Endodermal cell (in vitro differentiated cells): Measurements from ENCODE around the gene RAB13. TPM values are rescaled to one million over a fixed set of nuclear protein-coding genes. Genes with fewer than 3 reads are reported as not detected.

Experiments used
- DNase-seq: peaks from one replicate; pipeline ENCODE4 v3.0.0-alpha.2; 2017
- H3K27ac ChIP-seq: 2 replicates; pipeline ENCODE4 v1.5.1; 2013; ENCODE audit warnings: mild to moderate bottlenecking, low read depth, low read length, moderate library complexity
- H3K27me3 ChIP-seq: 2 replicates; pipeline ENCODE4 v1.6.1; 2013; ENCODE audit warnings: mild to moderate bottlenecking, low read length, moderate library complexity; ENCODE audit not compliant: insufficient read depth, control insufficient read depth, poor library complexity, severe bottlenecking
- H3K36me3 ChIP-seq: 2 replicates; pipeline ENCODE4 v1.7.0; 2013; ENCODE audit warnings: mild to moderate bottlenecking, low read length, moderate library complexity; ENCODE audit not compliant: control insufficient read depth, insufficient read depth
- H3K4me1 ChIP-seq: one replicate; pipeline ENCODE4 v1.7.0; 2013; ENCODE audit warnings: low read length; ENCODE audit not compliant: control insufficient read depth, insufficient read depth
- H3K4me3 ChIP-seq: 2 replicates; pipeline ENCODE4 v1.5.1; 2013; ENCODE audit warnings: mild to moderate bottlenecking, low read length, moderate library complexity
- H3K9ac ChIP-seq: 2 replicates; pipeline ENCODE4 v1.6.1; 2013; ENCODE audit warnings: mild to moderate bottlenecking, low read length, moderate library complexity; ENCODE audit not compliant: poor library complexity, severe bottlenecking; ENCODE audit errors: extremely low read depth
- H3K9me3 ChIP-seq: 2 replicates; pipeline ENCODE4 v1.6.1; 2013; ENCODE audit warnings: mild to moderate bottlenecking, low read length, moderate library complexity; ENCODE audit not compliant: control insufficient read depth
- H3K27ac Mint-ChIP-seq: 2 replicates; pipeline ENCODE4 v1.8.0; 2020; ENCODE audit warnings: mixed read lengths
- H3K27me3 Mint-ChIP-seq: 2 replicates; pipeline ENCODE4 v1.8.0; 2021; ENCODE audit warnings: mild to moderate bottlenecking, mixed read lengths; ENCODE audit not compliant: insufficient read depth
- H3K36me3 Mint-ChIP-seq: 2 replicates; pipeline ENCODE4 v1.8.0; 2020; ENCODE audit warnings: low read depth, mixed read lengths
- H3K4me1 Mint-ChIP-seq: 2 replicates; pipeline ENCODE4 v1.8.0; 2020; ENCODE audit warnings: mixed read lengths
- H3K4me3 Mint-ChIP-seq: 2 replicates; pipeline ENCODE4 v1.8.0; 2020; ENCODE audit warnings: mild to moderate bottlenecking, moderate library complexity, mixed read lengths
- H3K9me3 Mint-ChIP-seq: 2 replicates; pipeline ENCODE4 v1.8.0; 2020; ENCODE audit warnings: mild to moderate bottlenecking, mixed read lengths
- CTCF ChIP-seq: fragments of 200-600 bp; sonication (generic); conservative IDR thresholded peaks from 2 replicates; pipeline ENCODE4 v1.5.0; 2021; ENCODE audit warnings: antibody characterized with exemption, mild to moderate bottlenecking
- WGBS, 2 experiments: methylation state at CpG; one replicate each; pipeline versions ENCODE4 v1.1.5 to v1.1.7; 2013; ENCODE audit warnings: missing lambda C conversion rate in 2 of 2, mixed read lengths in 1 of 2; ENCODE audit not compliant: insufficient coverage in 1 of 2, insufficient read length in 1 of 2; 5-methylcytosine and 5-hydroxymethylcytosine counted together
- total RNA-seq, 2 donors: library from RNA; stranded (reverse); fragmentation: NEBNext Ultra II Directional in 1 of 2; extraction: Animal tissue kit (Norgen Biotek cat#: 25700) in 1 of 2; gene quantifications; 2 replicates in 1 of 2; 3 replicates in 1 of 2; pipeline ENCODE4 v1.2.1, GENCODE V29; 2021

Gene RAB13
- total RNA-seq, 2 donors from 2014 or later, result 80.3 to 97.1 TPM

DNA sequence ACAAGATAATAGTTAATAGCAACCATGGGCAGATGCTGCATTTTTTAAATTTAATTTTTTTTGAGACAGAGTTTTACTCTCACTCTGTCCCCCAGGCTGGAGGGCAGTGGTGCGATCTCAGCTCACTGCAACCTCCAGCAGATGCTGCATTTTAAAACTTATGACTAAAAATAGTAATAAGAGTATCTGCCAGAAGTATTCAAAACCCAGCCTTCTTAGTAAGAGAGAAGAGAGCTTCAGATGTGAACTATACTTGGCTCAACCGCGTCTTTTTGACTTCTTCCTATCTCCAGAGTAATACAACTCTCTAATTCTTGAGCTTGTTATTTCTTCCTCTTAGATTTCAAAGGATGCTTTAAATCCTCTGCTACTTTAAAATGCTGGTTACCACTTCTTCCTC lies 9.1 kb upstream of the RAB13 start:
- Histone ChIP-seq H3K27ac (no peak overlapping the region), H3K27me3 (no peaks in the 10 kb centered on the region), H3K9me3 (no peaks in the 10 kb centered on the region), H3K36me3 (peaks cover 45% of the 10 kb centered on the region), H3K9ac (no peak overlapping the region), H3K4me1 (no peaks in the 10 kb centered on the region), H3K4me3 (no peak overlapping the region)
- peaks cover 4% of the 10 kb centered on the region for H3K9me3 Mint-ChIP-seq
- no peak for DNase-seq
- no peak overlapping the region for H3K27ac Mint-ChIP-seq
- no peak overlapping the region for H3K4me3 Mint-ChIP-seq
- 96 to 100% methylated on average over 2 to 3 of the region's 3 CpGs for WGBS, 2 experiments
- TF ChIP-seq CTCF, result no peak
- H3K4me1 Mint-ChIP-seq, result peaks cover 10% of the 10 kb centered on the region
- H3K36me3 Mint-ChIP-seq, result peaks cover 45% of the 10 kb centered on the region
- no peaks in the 10 kb centered on the region for H3K27me3 Mint-ChIP-seq

- Histone ChIP-seq H3K36me3 (peaks cover 45% of the 10 kb centered on the region), H3K9me3 (no peaks in the 10 kb centered on the region), H3K4me3 (peak overlapping the region; percentile 99), H3K27ac (no peak overlapping the region), H3K27me3 (no peaks in the 10 kb centered on the region), H3K4me1 (no peaks in the 10 kb centered on the region), H3K9ac (peak overlapping the region; percentile 94)
- H3K36me3 Mint-ChIP-seq, result peaks cover 45% of the 10 kb centered on the region
- H3K27ac Mint-ChIP-seq, result peak overlapping the region; percentile 99
- H3K27me3 Mint-ChIP-seq, result no peaks in the 10 kb centered on the region
- peaks cover 11% of the 10 kb centered on the region for H3K4me1 Mint-ChIP-seq
- H3K4me3 Mint-ChIP-seq, result peak overlapping the region; percentile 95
- DNase-seq, result no peak
- H3K9me3 Mint-ChIP-seq, result peaks cover 4% of the 10 kb centered on the region
- TF ChIP-seq CTCF, result no peak
- WGBS, 2 experiments, result 93 to 100% methylated on average over 1 to 2 of the region's 2 CpGs
Measured at GRCh38 chr1:153991806-153992205, 5.7 kb upstream of the RAB13 start.

- peaks cover 15% of the 10 kb centered on the region for H3K4me1 Mint-ChIP-seq
Measured at GRCh38 chr1:153991151-153991630, 5.1 kb upstream of the RAB13 start.

More at GRCh38 chr1:153991151-153991630, 5.1 kb upstream of the RAB13 start:
- Histone ChIP-seq H3K9ac (peak overlapping the region; percentile 94), H3K4me1 (no peaks in the 10 kb centered on the region), H3K4me3 (peak overlapping the region; percentile 99), H3K9me3 (no peaks in the 10 kb centered on the region), H3K27ac (no peak overlapping the region), H3K36me3 (peaks cover 45% of the 10 kb centered on the region), H3K27me3 (no peaks in the 10 kb centered on the region)
- Mint-ChIP-seq H3K4me3 (peak overlapping the region; percentile 95), H3K9me3 (peaks cover 4% of the 10 kb centered on the region), H3K27ac (peak overlapping the region; percentile 99), H3K36me3 (peaks cover 44% of the 10 kb centered on the region), H3K27me3 (no peaks in the 10 kb centered on the region)
- DNase-seq, result no peak
- TF ChIP-seq CTCF, result no peak
- WGBS, 2 experiments, result 18 to 29% methylated on average over 3 to 7 of the region's 9 CpGs
